NCI-H187 treated with DMSO at 0.1 percent for 48 hours (cell line): ENCODE results near the gene C8A.

Experiments used
- DNase-seq: peaks from one replicate; lab custom pipeline; 2025; lab: John Stamatoyannopoulos, UW

Gene C8A

DNA sequence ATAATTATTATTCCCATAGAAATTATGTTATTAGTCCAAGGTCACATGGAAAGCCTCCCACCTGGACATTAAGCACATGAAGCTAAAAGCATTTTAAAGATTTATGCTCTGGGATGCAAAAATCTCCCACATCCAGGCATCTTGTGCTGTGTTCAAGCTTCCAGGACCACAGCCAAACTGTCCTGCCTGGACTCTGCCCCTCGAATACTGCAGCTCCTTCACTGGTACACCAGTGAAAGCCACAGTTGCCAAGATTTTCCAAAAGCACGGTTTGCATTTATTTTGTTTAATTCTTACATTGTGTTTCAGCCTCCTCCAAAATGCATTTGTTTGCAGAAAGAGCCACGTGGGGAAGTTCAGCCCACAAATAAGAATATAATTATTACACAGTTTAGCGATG is 72.6 kb downstream of the C8A start:
- no peak for DNase-seq

DNA sequence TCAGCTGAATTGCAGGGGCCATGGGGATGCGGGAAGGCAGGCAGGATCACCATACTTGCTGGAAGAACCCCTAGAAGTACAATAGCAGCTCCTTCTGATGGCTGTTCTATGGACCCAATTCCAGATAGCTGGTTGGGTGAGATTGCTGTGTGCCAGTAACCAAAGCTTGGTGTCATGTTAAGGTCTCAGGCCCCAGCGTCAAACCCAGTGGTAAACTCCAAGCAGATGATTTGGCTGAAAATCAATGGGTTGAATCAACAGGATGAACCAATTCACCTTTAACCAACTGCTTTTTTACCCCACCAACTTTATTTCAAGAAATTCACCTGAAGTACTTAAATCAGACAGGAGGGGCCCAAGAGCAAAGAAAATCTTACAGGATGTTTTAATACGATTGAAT is 73.4 kb downstream of the C8A start:
- no peak for DNase-seq

DNA sequence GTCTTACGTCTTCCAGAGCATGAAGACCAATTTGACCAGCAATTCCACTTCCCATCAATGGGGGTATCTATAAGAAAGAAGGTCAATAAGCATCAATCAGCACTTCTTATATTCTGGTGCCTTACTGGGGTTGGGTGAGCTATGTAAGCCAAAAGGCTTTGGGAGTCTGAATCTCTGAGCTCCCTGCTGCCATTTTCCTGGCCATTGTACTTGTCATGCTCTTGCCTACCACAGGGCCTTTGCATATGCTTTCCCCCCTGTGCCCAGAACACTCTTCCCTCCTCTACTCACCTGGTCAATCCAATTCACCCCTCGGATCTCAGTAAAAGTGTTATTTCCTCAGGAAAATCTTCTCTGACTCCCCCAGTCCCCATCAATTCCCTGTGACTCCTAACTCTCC is 74.9 kb downstream of the C8A start:
- no peak for DNase-seq

DNA sequence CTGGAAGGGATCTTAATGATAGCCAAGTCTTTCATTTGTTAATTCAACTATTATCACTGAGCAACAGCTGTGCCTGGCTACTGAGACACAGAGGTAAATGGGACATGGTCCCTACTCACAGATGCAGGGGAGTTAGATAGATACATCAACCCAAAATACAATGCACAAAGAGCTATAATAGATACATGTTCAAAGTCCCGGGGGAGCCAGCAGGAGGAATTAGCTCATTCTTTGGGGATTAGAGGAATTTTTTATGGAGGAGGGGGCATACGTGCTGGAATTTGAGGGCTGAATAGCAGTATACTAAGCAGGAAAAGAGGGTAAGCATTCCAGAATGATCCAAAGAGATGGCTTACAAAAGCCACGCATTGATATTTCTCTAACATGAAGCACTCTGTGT is 76.6 kb downstream of the C8A start:
- no peak for DNase-seq

DNA sequence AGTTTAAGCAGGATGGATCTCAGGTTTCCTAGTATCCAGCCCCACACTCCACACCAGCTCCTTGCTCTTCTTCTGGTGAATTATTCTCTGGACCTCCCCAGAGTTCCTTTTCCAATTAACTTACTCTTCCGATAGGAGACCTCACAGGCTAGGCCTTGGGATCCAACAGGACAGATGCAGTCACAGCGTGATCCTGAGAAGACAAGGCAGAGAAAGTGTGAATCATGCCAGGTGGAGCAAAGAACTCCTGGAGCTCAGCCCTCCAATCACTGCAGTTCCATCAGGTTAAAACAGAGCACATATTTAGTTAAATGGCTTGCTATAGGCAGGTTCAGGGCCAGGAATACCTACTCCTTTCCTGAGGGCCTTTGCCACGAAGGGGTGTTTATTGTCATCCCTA is 77.1 kb downstream of the C8A start:
- DNase-seq, result no peak

DNA sequence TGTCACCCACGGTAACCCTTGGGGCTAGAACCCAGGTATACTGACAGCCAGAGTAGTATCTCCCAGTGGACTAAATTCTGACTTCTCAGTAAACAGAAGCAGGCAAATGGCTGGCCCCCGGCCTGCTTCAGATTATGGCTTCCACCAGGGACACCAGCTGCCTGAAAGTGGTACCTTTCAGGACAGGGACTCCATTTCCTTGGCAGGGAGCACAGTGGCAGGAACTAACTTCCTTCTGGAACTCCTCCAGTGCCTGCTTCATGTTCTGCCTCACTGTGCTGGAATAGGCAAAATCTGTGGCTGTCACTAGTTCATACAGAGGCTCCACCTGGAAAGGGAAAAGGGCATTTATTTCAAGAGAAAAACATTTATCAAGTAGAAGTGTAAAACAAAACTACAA is 78.6 kb downstream of the C8A start:
- DNase-seq, result no peak

DNA sequence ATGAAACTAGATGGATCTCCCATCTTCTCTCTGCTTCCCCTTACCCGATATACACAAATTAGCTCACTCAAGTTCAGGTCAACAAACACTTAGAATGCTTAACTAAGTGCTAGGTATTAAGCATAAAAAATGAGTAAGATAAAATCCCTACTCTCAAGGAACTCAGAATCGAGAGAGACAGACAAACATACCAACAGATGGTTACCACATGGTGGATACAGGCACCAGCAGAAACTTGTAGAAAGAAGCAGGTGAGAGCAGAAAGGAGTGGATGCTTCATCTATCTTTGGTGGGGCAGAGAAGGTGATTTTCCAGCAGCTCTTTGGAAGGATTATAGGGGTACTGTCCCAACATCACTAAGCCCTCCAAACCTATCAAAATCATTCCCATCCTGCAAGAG is 79.0 kb downstream of the C8A start:
- DNase-seq, result no peak

DNA sequence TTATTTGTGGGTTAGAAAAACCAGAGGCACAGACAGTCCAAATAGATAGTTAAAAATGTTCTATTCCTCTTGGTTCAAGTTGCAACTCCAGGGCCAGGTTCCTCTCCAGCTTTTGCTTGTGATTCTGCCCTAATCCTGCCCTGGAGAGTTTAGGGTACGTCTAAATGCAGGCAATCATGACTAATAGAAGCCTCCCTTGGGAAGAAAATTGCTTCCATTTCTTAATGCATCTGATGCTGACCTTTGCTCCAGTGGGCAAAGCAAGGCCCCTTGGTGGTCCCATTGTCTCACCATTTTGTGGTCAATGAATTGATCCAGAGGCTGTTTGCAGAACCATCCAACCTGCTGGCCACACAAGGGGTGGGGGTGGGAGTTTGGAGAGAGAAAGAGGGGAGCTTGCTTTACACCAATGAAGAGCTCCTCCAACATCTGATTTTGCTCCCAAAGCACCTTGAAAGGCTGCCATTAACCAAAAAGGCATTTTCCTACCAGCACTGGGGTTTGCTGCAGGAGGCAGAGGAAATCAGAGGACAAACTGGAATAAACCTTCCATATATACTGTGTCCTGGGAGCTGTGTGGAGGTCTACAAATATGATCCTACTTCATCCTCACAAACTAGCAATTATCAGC is 79.9 kb downstream of the C8A start:
- DNase-seq, result no peak

DNA sequence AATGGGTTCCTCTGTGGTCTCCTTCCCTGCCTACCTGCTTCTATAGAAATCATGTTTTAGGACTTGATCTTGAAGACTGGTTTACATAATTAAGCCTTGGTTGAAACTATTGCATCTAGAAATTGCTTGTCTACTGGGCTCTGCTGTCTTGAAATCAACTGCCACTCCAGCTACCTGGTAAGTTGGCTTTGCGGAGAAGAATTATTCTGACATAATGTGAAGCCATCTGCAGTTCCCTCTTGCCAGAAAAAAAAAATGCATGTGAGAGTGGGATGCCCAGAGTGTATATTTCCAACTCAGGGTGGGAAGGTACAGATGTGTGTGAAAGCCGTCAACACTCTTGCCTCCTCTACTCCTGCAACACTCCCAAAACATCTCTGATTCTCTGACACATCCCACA is 84.0 kb downstream of the C8A start:
- DNase-seq, result no peak

DNA sequence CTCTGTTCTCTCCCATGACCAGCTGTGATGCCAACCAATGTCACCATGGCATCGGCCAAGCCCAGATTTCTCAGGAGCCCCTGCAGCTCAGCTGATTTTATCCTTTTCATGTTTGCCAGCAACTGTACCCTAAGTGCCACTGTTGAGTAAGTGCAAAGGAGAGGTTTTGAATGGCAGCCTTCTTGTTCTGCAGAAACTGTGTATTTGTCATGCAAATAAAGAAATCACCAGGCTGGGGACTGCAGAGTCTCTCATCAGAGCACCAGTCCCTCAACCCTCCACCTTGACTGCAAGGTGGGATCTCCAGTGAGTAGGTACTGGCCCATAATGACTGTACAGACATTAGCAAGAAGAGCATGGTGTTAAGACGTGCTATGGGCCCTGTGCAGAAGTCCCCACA is 84.6 kb downstream of the C8A start:
- no peak for DNase-seq

DNA sequence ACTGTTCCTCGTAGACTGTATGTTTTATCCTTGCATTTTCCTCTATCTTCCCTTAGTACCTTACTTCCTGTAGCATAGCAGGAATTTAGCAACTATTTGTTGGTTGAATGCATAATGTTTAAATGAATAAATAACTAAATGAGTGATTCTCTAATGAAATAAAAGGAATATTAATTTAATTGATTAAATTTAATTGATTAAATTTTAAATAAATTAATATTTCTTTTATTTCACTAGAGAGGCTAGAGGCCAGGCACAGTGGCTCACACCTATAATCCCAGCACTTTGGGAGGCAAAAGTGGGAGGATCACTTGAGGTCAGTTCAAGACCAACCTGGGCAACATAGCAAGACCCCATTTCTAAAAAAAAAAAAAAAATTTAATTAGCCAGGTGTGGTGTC is 85.4 kb downstream of the C8A start:
- no peak for DNase-seq

DNA sequence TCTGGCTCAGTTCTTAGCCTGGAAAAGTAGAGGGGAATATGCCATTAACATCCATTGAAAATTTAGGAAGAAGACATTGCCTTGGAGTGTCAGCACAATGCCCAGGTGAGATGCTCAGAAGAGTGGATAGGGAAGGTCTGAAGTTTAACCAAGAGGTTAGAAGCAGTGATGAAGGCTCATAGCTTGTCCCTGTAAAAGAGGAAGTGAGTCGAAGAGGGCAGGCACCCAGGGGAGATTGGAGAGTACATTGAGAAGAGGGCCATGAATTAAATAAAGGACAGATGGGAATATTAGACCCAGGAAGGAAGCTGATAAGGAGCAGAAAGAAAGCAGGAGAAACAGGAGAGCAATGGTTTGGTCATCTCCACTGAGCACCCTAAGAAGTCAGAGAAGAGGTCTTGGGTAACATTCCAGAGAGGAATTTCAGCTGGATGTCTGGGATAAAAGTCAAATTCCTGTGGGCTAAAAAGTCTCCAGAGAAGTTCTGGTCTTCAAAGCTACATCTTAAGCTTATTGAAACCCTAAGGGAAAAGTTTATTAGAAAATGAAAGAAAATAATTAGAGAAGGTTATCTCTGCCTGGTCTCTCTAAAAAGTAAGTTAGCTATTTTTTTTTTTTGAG is 93.9 kb downstream of the C8A start:
- no peak for DNase-seq

DNA sequence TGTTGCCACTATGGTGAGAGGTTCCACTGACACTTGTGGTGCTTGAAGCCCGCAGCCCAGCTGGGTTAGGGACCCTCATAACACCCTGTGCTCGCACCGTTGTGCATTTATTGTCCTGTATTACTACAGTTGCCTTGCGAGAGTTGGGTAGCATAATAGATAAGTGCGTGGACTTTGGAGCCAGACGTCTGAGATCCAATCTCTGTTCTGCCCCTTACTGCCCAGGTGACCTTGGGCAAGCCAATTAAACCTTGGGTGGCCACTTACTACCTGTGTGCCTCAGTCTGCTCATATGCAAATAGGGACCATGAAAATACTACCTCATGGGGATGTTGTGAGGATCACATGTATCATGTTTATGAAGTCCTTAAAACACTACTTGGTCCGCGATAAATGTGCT is 97.9 kb downstream of the C8A start:
- DNase-seq, result no peak

DNA sequence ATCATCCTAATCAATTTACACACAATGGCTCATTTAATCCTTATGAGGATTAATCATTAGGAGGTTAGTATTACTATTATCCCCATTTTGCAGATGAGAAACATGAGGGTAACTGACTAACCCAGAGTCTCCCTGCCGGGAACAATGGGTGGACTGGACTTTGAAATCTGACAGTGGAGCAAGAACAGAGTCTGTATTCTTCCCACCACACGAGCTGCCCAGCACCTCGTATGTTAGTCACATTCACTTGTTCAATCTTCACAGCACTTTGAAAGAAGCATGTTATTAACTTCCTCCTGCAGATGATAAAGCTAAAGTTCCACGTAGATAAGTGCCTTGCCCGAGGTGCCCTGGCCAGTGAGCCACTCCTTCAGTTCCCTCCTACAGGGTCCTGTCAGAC is 98.8 kb downstream of the C8A start:
- no peak for DNase-seq

DNA sequence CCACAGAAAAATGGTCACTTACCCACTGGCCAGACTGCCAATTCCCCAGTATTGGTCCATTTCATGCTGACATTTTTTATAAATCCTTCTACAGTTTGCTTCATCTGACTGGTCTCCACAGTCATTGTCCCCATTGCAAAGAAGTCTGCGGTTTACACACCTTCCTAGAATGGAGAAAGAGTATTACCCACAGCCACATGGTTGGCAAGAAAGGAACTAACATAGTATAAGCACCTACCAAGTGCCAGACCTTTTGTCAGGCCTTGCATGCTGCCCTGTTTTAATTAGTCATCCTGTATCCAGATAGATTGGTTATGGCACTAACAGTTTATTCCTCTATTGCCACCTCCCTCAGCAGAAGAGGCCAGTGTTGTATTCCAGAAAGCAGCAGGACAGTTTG is 100.1 kb downstream of the C8A start:
- no peak for DNase-seq

DNA sequence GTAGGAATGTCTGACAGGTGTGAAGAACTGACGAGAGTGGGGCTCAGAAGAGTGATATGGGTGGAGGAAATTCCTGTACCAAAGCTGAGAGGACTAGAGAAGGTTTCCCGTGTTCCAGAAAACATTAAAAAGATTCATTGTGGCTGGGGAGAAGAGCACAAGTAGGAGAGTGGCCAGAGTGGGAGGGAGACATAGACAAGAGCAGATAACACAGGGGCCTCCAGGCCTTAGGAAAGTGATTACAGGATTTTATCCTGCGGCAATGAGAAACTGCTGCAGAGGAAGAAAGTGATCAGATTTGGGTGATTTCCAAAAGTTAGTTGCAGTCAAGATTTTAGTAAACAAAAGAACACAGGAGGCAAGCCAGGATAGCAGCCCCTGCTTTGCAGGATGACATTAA is 103.3 kb downstream of the C8A start:
- DNase-seq, result no peak

DNA sequence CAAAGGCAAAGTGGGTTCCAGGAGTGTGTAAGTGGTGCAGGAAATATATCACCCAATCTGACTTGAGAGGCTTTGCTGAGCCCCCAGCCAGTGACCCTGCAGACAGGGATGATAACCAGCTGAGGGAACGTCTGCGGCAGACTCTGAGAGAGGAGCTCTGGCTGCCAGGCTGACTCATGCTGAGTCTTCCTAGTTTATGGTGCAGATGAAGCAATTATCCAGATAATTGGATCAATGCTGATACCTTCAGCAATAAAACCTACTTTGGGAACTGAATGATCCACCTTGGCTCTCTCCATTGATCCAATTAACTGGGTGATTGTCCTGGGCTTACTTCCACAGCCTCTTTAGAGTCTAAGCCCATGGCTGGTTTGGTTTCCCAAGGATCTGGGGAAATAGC is 103.9 kb downstream of the C8A start:
- DNase-seq, result no peak

DNA sequence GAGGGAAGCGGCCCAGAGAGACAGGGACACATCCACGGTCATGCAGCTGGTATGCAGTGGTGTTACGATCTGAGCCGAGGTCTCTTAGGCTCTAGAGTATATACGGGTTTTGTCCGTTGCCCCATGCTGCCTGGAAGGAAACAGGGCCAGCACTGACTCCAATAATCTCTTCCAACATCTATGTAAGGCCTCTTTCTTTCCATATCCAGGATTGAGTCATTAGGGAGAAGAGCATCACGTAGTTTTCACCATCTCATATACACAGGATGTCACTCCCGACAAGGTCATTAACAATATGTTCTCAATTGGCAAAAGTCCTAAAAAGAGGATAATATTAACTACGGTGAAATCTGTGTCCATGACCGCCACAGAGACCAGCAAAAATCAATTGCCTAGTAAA is 106.8 kb downstream of the C8A start:
- DNase-seq, result no peak

DNA sequence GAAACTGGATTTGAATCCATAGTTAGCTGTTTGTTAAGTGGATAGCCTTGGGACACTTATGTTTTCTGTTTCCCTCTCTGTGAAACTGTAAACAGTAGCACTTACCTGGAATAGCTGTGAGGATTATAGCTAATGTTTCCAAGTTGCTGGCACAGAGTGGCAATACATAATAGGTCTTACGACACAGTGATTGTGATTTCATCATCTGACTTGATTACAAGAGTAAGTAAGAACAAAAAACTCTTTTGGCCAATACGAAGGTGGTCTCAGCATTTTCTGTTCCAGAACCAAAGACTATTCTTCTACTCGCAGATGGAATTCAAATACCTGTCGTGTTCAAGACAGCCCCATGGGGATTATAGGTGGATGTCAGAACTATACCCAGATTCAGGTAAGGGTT is 109.1 kb downstream of the C8A start:
- no peak for DNase-seq

DNA sequence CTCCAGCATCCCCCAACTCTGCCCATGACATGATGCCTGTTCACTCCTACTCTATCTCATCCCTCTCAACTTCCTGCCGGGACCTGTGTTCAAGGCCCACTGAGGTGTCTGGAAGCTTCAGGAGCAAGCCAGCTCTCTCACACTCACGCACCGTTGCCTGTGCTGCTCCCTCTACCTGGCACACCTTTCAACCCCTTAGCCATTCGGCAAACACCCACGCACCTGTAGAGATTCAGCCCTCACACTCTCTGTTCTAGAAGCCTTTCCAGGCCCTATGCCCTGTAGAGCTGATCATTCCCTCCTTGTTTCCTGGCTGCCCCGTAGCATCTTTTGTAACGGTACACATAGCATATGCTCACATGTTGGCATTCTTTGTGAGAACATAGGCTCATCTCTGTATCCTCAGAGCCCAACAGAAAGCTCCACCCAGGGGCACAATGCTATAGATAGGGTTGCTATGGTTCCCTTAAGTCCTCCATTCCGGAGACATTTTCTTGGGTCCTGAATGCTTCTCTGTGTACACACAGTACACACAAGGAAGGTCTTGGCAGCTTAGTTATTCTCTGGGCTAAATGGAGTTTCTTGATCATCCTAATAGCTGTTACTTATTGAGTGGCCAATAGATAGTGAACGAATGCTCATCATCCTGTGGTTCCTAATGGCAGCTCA is 109.9 kb downstream of the C8A start:
- no peak for DNase-seq

DNA sequence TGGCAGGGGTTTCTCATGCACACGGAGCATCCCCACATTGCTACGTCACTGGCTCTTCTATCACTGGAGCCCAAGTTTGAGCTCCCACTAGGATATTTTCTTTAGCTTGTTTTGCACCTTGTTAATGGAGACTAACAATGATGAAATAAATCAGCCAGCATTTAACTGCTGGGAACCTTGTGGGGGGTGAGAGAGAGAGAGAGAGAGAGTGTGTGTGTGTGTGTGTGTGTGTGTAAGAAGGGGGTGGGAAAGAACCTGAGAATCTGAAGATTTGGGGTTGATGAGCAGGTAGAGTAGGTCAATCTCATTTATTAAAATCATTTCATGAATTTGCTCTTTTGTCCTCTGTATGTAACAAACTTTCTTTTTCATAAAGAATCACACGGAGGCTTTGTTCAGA is 110.6 kb downstream of the C8A start:
- DNase-seq, result no peak

DNA sequence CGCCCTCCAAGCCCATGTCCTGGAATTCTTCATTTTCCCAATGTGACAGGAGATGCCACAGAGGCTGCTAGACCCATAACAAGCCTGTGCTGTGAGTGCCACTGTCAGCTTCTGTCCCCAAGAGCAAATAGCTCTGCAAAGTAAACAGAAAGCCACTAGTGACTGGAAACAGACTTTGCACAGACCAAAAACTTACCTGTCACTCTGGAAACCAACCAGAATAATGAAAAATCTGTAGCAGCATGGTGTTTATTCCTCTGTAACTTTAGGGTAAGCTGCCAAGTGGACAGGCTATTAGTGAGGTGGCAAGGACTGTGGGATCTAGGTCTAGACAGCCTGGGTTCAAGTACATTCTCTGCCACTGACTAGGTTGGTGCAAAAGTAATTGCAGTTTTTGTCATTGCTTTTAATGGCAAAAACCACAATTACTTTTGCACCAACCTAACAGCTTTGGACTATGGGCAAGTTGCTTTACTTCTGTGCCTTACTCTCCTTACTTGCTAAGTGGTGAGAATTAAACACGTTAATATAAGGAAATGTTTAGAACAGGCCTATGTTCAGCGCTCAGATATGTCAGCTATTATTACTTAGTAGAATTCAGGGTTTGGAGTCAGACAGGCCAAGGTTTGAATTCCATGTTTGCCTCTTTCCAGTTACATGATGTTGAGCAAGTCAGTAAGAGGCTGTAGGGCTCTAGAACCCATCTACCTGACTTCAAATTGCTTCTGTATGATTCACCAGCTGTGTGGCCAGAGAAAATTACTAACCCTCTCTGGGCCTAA is 111.5 kb downstream of the C8A start, which contains the start of gene C8B:
TSS of gene C8B (minus strand) at position 100 of the 782 bp plus-strand sequence. CDS start at position 33, 67 bp downstream.
- no peak for DNase-seq

DNA sequence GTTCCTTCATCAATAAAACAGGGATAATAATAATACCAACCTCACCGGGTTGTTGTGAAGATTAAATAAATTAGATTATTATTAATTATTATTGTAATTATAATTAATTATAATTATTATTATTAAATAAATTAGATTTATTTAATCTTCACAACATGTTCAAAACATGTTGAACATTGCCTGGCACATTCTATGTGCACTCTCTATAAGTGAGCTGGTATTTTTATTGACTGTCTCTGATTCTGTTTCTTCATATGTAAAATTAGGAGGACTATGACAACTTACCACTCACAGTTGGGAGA is 112.1 kb downstream of the C8A start:
- DNase-seq, result no peak
